Ectodermal cell (in vitro differentiated cells): ENCODE results near the gene STRN4.

Experiments
- H3K27ac ChIP-seq: 2 replicates; pipeline ENCODE4 v1.7.0; 2013; ENCODE audit warnings: mild to moderate bottlenecking, low read depth, low read length; ENCODE audit not compliant: insufficient read depth, poor library complexity, severe bottlenecking
- H3K27me3 ChIP-seq: 2 replicates; pipeline ENCODE4 v1.7.0; 2013; ENCODE audit warnings: mild to moderate bottlenecking, low read length; ENCODE audit not compliant: insufficient read depth, control insufficient read depth, poor library complexity, severe bottlenecking
- H3K36me3 ChIP-seq: one replicate; pipeline ENCODE4 v1.7.0; 2013; ENCODE audit warnings: low read length; ENCODE audit not compliant: control insufficient read depth, insufficient read depth
- H3K4me1 ChIP-seq: one replicate; pipeline ENCODE4 v1.7.0; 2013; ENCODE audit warnings: low read length; ENCODE audit not compliant: control insufficient read depth, insufficient read depth
- H3K4me3 ChIP-seq: 2 replicates; pipeline ENCODE4 v1.7.0; 2013; ENCODE audit warnings: low read depth, low read length, control low read depth; ENCODE audit not compliant: insufficient read depth
- H3K9me3 ChIP-seq: 2 replicates; pipeline ENCODE4 v1.7.0; 2013; ENCODE audit warnings: mild to moderate bottlenecking, low read length, moderate library complexity; ENCODE audit not compliant: control insufficient read depth
- WGBS, 2 experiments: methylation state at CpG; one replicate each; pipeline ENCODE4 v1.1.7; 2013; ENCODE audit warnings: missing lambda C conversion rate in 2 of 2; 5-methylcytosine and 5-hydroxymethylcytosine counted together

STRN4 gene

DNA sequence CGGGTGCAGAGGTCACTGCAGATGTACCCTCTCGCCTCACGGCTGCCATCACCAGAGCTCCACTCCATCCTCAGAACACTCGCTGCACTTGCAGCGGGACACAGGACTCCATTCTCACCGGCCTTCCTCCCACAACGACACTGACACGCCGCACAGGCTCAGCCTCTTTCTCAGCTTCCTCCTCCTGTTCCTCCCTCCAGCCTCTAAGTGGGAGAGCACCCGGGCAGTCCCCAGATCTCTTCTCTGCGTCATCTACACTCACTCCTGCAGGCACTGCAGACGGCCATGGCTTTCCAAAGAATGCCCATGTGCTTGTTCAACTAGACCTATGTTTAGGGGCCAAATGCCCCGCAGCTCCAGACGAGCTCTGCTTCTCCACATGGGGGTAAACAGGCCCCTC, 14.7 kb downstream of the STRN4 start:
- Histone ChIP-seq H3K27ac (peak overlapping the region; percentile 8), H3K9me3 (no peaks in the 10 kb centered on the region), H3K4me1 (no peaks in the 10 kb centered on the region), H3K36me3 (peaks cover 47% of the 10 kb centered on the region), H3K27me3 (no peaks in the 10 kb centered on the region), H3K4me3 (no peak overlapping the region)
- 91 to 92% methylated on average over 14 of the region's 14 CpGs for WGBS, 2 experiments

DNA sequence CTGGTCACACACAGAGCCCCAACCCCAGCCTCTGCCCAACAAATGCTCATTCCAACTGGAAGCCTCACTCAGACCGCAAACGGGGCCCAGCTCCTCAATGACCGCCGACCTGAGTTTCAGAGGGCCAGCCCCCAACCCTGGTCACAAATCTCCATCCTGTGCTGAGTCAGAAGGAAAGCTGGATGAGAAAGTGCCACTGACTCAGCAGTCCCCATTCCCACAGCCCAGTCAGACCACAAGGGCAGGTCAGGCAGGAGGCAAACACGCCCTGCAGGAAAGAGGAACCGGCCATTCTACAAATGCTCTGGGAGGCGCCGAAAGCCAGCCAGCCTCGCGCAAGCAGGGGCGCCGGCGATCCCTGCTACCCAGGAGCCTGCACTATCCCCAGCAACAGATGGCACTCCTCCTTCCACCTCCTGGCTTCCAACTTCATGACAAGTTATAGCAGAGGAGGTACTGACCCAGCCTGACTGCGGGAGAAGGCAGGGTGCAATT, 15.2 kb downstream of the STRN4 start:
- Histone ChIP-seq H3K4me3 (no peak overlapping the region), H3K4me1 (no peaks in the 10 kb centered on the region), H3K27me3 (no peaks in the 10 kb centered on the region), H3K27ac (peak overlapping the region; percentile 8), H3K9me3 (no peaks in the 10 kb centered on the region), H3K36me3 (peaks cover 52% of the 10 kb centered on the region)
- 92 to 93% methylated on average over 14 of the region's 14 CpGs for WGBS, 2 experiments

DNA sequence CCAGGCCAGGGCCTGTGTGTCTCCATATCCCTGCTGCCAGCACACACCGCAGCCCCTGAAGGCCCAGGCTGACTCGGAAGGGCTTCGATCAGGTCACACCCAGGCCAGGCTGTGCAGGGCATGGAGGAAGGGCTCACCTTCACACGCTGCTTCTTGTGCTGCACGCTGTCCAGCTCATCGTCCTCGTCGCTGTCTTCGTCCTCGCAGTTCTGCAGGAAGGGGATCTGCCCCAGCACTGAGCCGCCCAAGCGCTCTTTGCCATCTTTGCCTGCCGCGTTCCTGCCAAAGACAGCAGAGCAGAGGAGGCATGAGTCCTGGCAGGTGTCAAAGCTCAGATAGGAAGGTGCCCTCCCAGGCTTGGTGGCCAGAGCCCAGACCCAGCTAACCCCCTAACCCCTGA, 15.7 kb downstream of the STRN4 start:
- WGBS, 2 experiments = 96 to 97% methylated on average over 14 of the region's 14 CpGs
- Histone ChIP-seq H3K36me3 (peaks cover 57% of the 10 kb centered on the region), H3K9me3 (no peaks in the 10 kb centered on the region), H3K27me3 (no peaks in the 10 kb centered on the region), H3K4me1 (no peaks in the 10 kb centered on the region), H3K27ac (no peak overlapping the region), H3K4me3 (no peak overlapping the region)

DNA sequence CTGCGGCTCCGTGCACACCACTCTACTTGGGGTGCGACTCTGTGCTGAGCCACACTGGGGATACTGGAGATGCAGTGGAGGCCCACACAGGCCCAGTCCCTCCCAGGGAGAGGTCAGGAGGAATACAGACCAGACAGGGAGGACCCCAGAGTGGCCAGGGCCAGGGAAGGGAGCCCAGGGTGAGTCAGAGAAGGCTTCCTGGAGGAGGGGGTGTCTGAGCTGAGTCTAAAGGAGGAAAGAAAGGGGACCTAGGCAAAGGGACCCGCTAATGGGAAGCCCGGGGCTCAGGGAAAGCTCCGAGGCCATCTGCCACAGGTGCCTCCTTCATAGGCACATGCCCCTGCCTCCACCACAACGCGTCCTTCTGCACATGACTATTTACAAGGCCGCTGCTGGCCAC, 16.1 kb downstream of the STRN4 start:
- H3K4me3 ChIP-seq = no peak overlapping the region
- no peaks in the 10 kb centered on the region for H3K4me1 ChIP-seq
- whole genome bisulfite sequencing, 2 experiments = 94 to 98% methylated on average over 9 of the region's 9 CpGs
- no peaks in the 10 kb centered on the region for H3K27me3 ChIP-seq
- peaks cover 57% of the 10 kb centered on the region for H3K36me3 ChIP-seq
- no peak overlapping the region for H3K27ac ChIP-seq
- H3K9me3 ChIP-seq = no peaks in the 10 kb centered on the region

DNA sequence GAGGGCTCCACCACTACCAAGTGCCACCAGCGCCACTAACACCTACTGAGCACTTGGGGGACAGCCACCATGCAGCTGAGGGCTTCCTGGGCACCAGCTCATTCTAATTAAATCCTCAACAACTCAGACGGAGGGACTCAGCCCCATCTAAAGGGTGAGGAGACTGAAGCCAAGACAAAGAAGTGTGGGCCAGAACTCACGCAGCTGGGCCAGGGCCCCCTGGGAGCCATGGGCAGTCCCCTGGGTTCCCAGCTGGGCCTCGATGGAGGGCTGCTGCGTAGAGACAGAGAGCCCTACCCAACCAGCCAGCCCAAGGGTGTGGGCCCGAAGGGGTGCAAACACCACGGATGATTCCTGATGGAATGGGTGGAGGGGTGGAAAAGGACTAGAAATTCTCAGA, 16.6 kb downstream of the STRN4 start:
- no peaks in the 10 kb centered on the region for H3K27me3 ChIP-seq
- no peaks in the 10 kb centered on the region for H3K9me3 ChIP-seq
- no peaks in the 10 kb centered on the region for H3K4me1 ChIP-seq
- H3K4me3 ChIP-seq = no peak overlapping the region
- peaks cover 62% of the 10 kb centered on the region for H3K36me3 ChIP-seq
- 93 to 96% methylated on average over 7 of the region's 7 CpGs for WGBS, 2 experiments
- H3K27ac ChIP-seq = no peak overlapping the region

DNA sequence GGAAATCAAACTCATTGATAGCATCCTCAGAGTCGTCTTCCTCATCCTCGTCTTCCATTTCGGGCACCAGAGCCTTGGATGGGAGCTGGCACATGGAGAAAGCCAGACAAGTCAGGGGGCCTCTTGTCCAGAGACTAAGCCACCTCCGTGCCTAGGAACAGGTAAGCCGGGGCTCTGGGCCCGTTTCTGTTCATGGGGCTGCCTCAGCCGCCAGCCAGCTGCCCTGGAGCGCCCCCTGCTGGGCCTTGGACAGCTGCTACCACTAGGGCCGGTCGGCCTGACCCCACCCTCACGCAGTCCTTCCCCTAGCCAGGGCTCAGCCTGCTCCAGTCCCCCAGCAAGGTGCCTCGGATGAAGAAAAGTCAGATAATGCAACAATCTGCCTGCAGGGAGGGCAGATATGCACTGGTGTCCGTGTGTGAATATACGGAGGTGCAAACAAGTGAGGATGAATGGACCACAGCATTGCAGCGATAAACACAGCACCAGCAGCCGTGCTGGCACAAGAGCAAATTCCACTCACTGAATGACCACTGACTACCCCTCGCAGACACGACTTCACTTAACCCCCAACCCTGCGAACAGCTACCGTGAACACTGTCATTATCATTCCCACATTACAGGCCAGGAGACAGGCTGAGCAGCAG, 17.4 kb downstream of the STRN4 start:
- H3K4me3 ChIP-seq = no peak overlapping the region
- peaks cover 68% of the 10 kb centered on the region for H3K36me3 ChIP-seq
- no peaks in the 10 kb centered on the region for H3K4me1 ChIP-seq
- WGBS, 2 experiments = 70 to 72% methylated on average over 20 of the region's 20 CpGs
- no peaks in the 10 kb centered on the region for H3K9me3 ChIP-seq
- H3K27me3 ChIP-seq = no peaks in the 10 kb centered on the region
- H3K27ac ChIP-seq = no peak overlapping the region

DNA sequence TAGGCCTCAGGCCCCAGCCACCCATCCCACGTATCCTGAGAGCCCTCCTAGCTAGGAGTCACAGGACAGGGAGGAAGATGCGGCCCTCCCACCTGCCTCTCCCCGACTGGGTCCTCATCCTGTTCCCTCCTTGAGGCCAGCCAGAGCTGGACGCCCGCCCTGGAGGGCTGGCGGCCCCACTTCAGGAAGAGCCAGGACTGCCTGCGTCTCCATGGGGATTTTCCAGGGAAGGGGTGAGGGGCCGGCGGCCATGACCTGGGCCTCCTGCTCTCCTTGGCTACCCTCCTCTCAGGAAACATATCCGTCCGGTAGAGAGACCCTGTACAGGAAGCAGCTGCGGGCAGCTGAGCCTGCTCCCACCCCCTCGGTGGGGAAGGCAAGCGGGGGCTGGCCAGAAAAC, 18.0 kb downstream of the STRN4 start:
- Histone ChIP-seq H3K36me3 (peaks cover 74% of the 10 kb centered on the region), H3K4me3 (no peak overlapping the region), H3K27me3 (no peaks in the 10 kb centered on the region), H3K27ac (no peak overlapping the region), H3K4me1 (no peaks in the 10 kb centered on the region), H3K9me3 (no peaks in the 10 kb centered on the region)
- 95 to 98% methylated on average over 14 of the region's 14 CpGs for WGBS, 2 experiments

DNA sequence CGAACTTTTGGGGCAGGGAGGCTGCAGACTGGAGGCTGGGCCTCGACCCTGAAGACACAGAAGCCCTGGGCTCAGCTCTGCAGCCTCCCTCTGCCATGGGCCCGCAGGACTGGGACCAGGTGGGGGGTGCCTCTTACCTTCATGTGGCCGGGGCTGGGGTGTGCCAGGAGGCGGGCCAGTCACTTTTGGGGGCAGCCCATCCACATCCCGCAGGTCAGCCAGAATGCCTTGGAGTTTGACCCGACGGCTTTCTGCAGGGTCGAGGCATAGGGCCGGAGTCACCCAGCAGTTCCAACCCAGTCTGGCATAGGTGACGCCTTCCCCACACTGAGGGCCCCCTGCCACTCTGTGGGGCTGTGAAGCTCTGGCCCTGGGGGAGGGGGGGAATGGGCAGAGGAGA, 18.5 kb downstream of the STRN4 start:
- Histone ChIP-seq H3K4me3 (no peak overlapping the region), H3K27me3 (no peaks in the 10 kb centered on the region), H3K27ac (no peak overlapping the region), H3K36me3 (peaks cover 78% of the 10 kb centered on the region), H3K4me1 (no peaks in the 10 kb centered on the region), H3K9me3 (no peaks in the 10 kb centered on the region)
- 94 to 95% methylated on average over 11 of the region's 11 CpGs for WGBS, 2 experiments

DNA sequence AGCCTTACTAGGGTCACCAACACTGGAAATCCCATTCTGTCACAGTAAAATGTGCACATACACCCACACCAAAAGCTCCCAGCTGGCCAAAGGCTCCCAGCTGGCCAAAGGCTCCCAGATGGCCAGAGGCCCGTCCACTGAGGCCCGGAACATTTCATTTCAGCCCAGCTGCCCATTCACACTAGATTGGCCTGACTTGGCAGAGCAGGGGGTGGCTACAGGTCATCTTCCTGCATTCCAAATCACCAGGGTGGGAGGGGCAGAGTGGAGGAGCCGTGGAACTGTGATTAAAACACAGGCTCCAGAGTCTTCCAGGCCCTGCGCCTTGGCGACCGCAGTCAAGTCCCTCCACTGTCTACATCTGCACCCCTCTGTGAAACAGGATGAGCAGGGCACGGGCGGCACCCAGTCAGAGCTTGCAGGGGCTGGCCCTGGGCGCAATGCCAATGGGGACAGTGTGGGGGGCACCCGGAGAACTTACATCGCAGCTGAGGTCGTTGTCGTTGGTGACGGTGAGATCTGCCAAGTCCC, 19.2 kb downstream of the STRN4 start:
- Histone ChIP-seq H3K36me3 (peaks cover 80% of the 10 kb centered on the region), H3K27me3 (no peaks in the 10 kb centered on the region), H3K27ac (no peak overlapping the region), H3K4me3 (no peak overlapping the region), H3K9me3 (no peaks in the 10 kb centered on the region), H3K4me1 (no peaks in the 10 kb centered on the region)
- 94 to 96% methylated on average over 14 of the region's 14 CpGs for WGBS, 2 experiments

DNA sequence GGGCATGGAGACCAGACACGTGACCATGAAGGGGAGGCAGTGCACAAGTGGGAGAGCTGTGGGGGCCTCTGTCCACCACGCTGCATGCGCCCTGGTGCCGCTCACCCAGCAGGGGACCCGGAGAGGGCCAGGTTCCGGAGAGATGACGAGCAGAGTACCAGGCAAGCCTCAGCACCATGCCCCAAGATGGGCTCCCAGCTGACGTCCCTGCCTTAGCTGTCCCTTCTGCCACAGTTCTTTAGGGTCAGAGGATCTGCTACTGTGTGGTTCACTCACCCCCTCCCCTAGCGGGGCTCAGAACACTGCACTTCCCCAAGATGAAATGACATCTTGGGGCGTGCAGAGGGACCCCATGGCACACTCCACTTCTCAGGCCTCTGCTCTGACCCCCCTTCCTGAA, 19.7 kb downstream of the STRN4 start:
- H3K4me1 ChIP-seq = no peaks in the 10 kb centered on the region
- peaks cover 84% of the 10 kb centered on the region for H3K36me3 ChIP-seq
- no peaks in the 10 kb centered on the region for H3K27me3 ChIP-seq
- H3K9me3 ChIP-seq = no peaks in the 10 kb centered on the region
- no peak overlapping the region for H3K27ac ChIP-seq
- H3K4me3 ChIP-seq = no peak overlapping the region
- WGBS, 2 experiments = 93 to 94% methylated on average over 10 of the region's 10 CpGs
